Measurements from ENCODE around the gene NUP210L. TPM values are rescaled to one million over a fixed set of nuclear protein-coding genes. Genes with fewer than 3 reads are reported as not detected.
"Not testable (repeated sequence)": the region's sequence is repeated elsewhere in the genome, so short reads cannot be mapped to it uniquely, and the experiment has no call there.

Gene NUP210L
- total RNA-seq, 4 donors from 2014 or later, result not detected

DNA sequence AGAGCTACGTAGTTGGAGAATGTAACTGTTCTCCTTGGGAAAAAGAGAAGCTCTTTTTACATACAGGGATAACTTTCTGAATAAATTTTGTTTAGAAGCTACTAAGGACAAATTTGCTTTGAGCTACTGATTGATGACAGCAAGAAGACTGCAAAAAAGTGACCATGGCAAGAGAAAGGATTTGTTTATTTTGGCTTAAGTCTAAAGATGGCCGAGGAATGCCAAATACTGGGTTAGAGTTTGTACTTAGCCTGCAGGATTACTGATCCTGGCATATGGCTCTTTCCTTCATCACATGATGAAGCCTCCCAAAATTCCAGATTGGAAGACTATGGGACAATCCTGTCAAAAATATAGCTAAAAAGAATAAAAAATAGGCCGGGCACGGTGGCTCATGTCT is 135.6 kb downstream of the NUP210L start:
- Histone ChIP-seq H3K27ac (no peak overlapping the region), H3K36me3 (no peaks in the 10 kb centered on the region), H3K4me1 (peaks cover 0 to under 1% (median 0%) of the 10 kb centered on the region in 4 donors), H3K27me3 (no peaks in the 10 kb centered on the region), H3K9me3 (no peaks in the 10 kb centered on the region), H3K4me3 (no peak overlapping the region)
- intact Hi-C loops (cut with DNase I; ENCODE audit: low total_unique reads), result no loop called here
- WGBS, 2 donors (ENCODE audit: low coverage in 1 of 2), result 85 to 86% methylated on average over 4 of the region's 4 CpGs
- DNase-seq, result no peak
- in situ Hi-C loops (cut with MboI; ENCODE audit: low pct_ligation_motif_present in 1 of 4, low pct_unique_long_range_greater_than_20kb in 1 of 4, low sequenced_read_pairs in 3 of 4), result no loop called here
- TF ChIP-seq EP300 (IDR thresholded peaks at IDR 0.05; ENCODE audit: low read depth) (no peak), POLR2A (IDR thresholded peaks at IDR 0.05) (no peak), POLR2AphosphoS5 (IDR thresholded peaks at IDR 0.05) (no peak)
- TF ChIP-seq, protein P1, sequence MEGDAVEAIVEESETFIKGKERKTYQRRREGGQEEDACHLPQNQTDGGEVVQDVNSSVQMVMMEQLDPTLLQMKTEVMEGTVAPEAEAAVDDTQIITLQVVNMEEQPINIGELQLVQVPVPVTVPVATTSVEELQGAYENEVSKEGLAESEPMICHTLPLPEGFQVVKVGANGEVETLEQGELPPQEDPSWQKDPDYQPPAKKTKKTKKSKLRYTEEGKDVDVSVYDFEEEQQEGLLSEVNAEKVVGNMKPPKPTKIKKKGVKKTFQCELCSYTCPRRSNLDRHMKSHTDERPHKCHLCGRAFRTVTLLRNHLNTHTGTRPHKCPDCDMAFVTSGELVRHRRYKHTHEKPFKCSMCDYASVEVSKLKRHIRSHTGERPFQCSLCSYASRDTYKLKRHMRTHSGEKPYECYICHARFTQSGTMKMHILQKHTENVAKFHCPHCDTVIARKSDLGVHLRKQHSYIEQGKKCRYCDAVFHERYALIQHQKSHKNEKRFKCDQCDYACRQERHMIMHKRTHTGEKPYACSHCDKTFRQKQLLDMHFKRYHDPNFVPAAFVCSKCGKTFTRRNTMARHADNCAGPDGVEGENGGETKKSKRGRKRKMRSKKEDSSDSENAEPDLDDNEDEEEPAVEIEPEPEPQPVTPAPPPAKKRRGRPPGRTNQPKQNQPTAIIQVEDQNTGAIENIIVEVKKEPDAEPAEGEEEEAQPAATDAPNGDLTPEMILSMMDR (IDR thresholded peaks at IDR 0.05), result no peak

DNA sequence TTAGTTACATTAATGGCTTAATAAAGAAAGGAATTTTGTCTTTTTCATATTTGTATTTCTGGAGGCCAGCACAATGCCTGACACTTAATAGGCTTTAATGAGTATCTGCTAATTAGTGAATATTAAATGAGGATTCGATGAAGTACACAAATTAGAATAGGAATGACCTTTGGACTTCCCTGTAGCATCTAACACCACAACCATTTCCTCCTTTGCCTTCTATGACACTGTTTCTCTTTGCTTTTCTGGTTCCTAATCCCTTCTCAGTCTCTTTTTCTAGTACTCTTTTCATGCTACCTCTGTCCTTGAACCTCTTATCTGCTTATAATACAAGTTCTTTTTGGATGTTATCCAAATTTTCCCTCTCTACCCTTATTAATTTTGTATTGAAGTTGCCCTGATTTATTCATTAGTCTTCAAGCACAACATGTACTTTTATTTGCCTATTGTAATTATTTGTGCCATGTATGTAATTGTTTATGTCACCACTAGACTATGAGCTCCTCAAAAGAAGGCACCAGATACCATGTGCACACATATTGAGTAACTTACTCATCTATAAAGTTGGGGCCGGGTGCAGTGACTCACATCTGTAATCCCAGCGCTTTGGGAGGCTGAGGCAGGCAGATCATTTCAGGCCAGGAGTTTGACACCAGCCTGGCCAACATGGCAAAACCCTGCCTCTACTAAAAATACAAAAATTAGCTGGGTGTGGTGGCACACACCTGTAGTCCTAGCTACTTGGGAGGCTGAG is 140.5 kb downstream of the NUP210L start:
- WGBS, 2 donors (ENCODE audit: low coverage in 1 of 2), result 67 to 79% methylated on average over 2 to 3 of the region's 3 CpGs
- intact Hi-C loops (cut with DNase I; ENCODE audit: low total_unique reads), result no loop called here
- no peak for DNase-seq
- H3K27ac ChIP-seq, result no peak overlapping the region
- H3K4me1 ChIP-seq, result peaks cover 0 to 3% (median 0%) of the 10 kb centered on the region in 4 donors
- no peaks in the 10 kb centered on the region for H3K9me3 ChIP-seq
- TF ChIP-seq, protein P1 (IDR thresholded peaks at IDR 0.05), result no peak
- TF ChIP-seq POLR2AphosphoS5 (IDR thresholded peaks at IDR 0.05), result no peak
- no peak for TF ChIP-seq EP300 (IDR thresholded peaks at IDR 0.05; ENCODE audit: low read depth)
- TF ChIP-seq POLR2A (IDR thresholded peaks at IDR 0.05), result no peak
- no peaks in the 10 kb centered on the region for H3K36me3 ChIP-seq
- no peak overlapping the region for H3K4me3 ChIP-seq
- in situ Hi-C loops (cut with MboI; ENCODE audit: low pct_ligation_motif_present in 1 of 4, low pct_unique_long_range_greater_than_20kb in 1 of 4, low sequenced_read_pairs in 3 of 4), result no loop called here
- H3K27me3 ChIP-seq, result no peaks in the 10 kb centered on the region

DNA sequence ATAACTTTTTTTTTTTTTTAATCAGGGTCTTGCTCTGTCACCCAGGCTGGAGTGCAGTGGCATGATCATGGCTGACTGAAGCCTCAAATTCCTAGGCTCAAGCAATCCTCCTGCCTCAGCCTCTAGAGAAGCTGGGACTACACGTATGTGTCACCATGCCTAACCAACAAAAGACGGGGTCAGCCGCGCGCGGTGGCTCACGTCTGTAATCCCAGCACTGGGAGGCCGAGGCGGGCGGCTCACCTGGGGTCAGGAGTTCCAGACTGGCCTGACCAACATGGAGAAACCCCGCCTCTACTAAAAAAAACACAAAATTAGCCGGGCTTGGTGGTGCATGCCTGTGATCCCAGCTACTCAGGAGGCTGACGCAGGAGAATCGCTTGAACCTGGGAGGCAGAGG is 142.3 kb downstream of the NUP210L start:
- H3K36me3 ChIP-seq; in situ Hi-C loops (cut with MboI; ENCODE audit: low pct_ligation_motif_present in 1 of 4, low pct_unique_long_range_greater_than_20kb in 1 of 4, low sequenced_read_pairs in 3 of 4); H3K27me3 ChIP-seq; H3K4me3 ChIP-seq; H3K9me3 ChIP-seq; H3K27ac ChIP-seq; DNase-seq; H3K4me1 ChIP-seq; intact Hi-C loops (cut with DNase I; ENCODE audit: low total_unique reads): not testable (repeated sequence)
- 88 to 95% methylated on average over 4 to 12 of the region's 14 CpGs for WGBS, 2 donors (ENCODE audit: low coverage in 1 of 2)

DNA sequence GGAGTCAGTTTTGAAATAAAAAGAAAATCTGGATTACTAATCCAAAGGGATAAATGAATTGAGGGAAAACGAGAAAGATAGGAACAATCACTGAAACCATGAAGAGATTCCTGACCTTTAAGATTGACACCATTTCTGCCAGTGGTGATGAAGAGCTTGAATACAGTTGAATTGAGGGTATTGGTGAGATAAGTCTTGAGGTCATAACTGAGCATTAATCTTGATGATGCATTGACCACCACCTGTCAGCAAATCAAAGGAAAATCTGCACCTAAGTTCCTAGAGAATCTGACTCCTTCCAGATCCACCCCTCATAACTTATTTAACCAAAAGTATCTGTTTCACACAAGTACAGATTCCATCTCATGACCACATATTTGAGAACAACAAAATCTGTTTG is 142.7 kb downstream of the NUP210L start:
- intact Hi-C loops (cut with DNase I; ENCODE audit: low total_unique reads) (no loop called here), in situ Hi-C loops (cut with MboI; ENCODE audit: low pct_ligation_motif_present in 1 of 4, low pct_unique_long_range_greater_than_20kb in 1 of 4, low sequenced_read_pairs in 3 of 4) (no loop called here)
- Histone ChIP-seq H3K4me3 (no peak overlapping the region), H3K27ac (no peak overlapping the region), H3K27me3 (no peaks in the 10 kb centered on the region), H3K36me3 (no peaks in the 10 kb centered on the region), H3K4me1 (peaks cover 0 to 3% (median 0%) of the 10 kb centered on the region in 4 donors), H3K9me3 (no peaks in the 10 kb centered on the region)
- 55 to 71% methylated on average over 1 of the region's 1 CpG for WGBS, 2 donors (ENCODE audit: low coverage in 1 of 2)
- no peak for TF ChIP-seq POLR2AphosphoS5 (IDR thresholded peaks at IDR 0.05)
- TF ChIP-seq, protein P1 (IDR thresholded peaks at IDR 0.05), result no peak
- no peak for TF ChIP-seq POLR2A (IDR thresholded peaks at IDR 0.05)
- no peak for TF ChIP-seq EP300 (IDR thresholded peaks at IDR 0.05; ENCODE audit: low read depth)
- DNase-seq, result no peak

DNA sequence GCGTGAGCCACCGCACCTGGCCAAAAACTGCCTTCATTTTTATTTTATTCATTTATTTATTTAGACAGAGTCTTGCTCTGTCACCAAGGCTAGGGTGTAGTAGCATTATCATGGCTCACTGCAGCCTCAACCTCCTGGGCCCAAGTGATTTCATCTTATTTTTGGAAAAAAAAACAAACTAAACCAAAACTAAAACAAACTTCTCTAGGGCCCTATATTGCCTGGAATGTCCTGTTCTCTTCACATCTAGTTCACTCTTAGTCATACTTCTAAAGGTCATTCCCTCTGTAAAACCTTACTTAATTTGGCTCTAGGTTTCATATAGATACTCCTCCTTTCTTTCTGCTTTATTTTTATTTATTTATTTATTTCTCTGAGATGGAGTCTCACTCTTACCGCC is 148.7 kb downstream of the NUP210L start:
- no peak for DNase-seq
- WGBS, 2 donors (ENCODE audit: low coverage in 1 of 2), result 89 to 94% methylated on average over 3 of the region's 3 CpGs
- no peak overlapping the region for H3K27ac ChIP-seq
- no peak for TF ChIP-seq POLR2AphosphoS5 (IDR thresholded peaks at IDR 0.05)
- no peak for TF ChIP-seq EP300 (IDR thresholded peaks at IDR 0.05; ENCODE audit: low read depth)
- TF ChIP-seq, protein P1 (IDR thresholded peaks at IDR 0.05), result no peak
- no peak for TF ChIP-seq POLR2A (IDR thresholded peaks at IDR 0.05)
- no peaks in the 10 kb centered on the region for H3K9me3 ChIP-seq
- intact Hi-C loops (cut with DNase I; ENCODE audit: low total_unique reads), result no loop called here
- in situ Hi-C loops (cut with MboI; ENCODE audit: low pct_ligation_motif_present in 1 of 4, low pct_unique_long_range_greater_than_20kb in 1 of 4, low sequenced_read_pairs in 3 of 4), result no loop called here
- H3K4me3 ChIP-seq, result no peak overlapping the region
- no peaks in the 10 kb centered on the region for H3K36me3 ChIP-seq
- H3K4me1 ChIP-seq, result no peaks in the 10 kb centered on the region
- no peaks in the 10 kb centered on the region for H3K27me3 ChIP-seq
